GM18907 (cell line): Measurements from ENCODE around the gene PSG3.
"Not testable (repeated sequence)": the region's sequence is repeated elsewhere in the genome, so short reads cannot be mapped to it uniquely, and the experiment has no call there.

Source experiments
- ATAC-seq: cut with Tn5 transposase; IDR thresholded peaks from one replicate; pipeline ENCODE4 v1.9.1; 2021; ENCODE audit warnings: mild to moderate bottlenecking, moderate library complexity; ENCODE audit not compliant: unreplicated experiment

Gene PSG3

DNA sequence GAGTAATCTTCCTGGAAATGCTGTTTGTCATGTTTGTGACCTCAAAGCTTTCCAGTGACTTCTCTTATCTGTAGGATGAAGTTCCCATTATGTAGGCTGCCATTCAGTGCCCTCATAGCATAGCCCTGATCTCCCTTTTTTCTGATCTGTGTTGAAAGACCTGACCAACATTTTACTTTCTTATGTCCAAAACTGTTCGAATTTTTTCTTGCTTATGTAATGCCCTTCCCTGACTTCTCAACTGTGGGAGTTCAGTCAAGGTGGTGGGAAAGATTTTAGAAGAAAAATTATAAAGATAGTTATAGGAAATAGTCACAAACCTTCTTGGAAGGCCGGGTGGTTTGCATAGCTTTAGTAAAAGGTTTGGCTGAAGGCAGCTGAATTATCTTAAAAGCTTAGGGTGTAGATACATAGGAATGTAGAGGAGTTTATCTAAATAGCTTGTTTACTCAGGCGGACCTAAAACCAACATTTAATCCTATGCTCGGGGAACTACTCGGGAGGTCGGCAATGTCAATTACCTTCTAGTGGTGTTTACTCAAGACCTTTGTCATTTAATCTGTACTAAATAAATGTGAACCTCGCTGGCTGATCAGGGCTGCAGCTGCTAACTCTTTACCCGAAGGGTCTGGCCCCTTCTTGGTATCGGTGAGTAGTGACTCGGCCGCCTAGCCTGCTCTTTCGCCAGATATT, 44.3 kb downstream of the PSG3 start:
- ATAC-seq, result no peak

DNA sequence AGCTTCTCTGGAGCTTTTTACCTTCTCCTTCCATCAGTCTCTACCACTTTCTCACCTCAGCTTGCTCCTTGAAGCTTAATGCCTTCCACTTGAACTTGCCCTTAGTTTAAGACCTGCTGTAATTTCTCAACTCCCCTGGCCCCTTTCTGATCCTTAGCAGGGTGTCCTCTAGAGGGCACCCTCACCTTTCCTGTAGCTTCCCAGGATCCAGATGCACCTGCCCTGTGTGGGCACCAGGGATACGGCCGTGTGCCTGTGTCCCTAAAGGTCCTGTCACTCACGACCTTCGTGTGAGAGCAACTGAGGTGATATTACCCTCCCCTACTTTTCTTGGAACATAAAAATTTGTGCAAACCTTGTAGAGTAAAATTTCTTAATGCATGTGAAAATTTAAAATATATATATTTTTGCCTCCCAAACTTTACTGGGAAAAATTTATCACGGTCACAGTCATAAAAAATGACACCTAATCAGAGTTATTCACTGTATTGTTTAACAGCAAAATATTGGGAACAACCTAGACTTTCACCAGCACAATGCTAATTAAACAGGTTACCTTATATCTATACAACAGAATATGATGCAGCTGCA, 46.4 kb downstream of the PSG3 start:
- no peak for ATAC-seq

DNA sequence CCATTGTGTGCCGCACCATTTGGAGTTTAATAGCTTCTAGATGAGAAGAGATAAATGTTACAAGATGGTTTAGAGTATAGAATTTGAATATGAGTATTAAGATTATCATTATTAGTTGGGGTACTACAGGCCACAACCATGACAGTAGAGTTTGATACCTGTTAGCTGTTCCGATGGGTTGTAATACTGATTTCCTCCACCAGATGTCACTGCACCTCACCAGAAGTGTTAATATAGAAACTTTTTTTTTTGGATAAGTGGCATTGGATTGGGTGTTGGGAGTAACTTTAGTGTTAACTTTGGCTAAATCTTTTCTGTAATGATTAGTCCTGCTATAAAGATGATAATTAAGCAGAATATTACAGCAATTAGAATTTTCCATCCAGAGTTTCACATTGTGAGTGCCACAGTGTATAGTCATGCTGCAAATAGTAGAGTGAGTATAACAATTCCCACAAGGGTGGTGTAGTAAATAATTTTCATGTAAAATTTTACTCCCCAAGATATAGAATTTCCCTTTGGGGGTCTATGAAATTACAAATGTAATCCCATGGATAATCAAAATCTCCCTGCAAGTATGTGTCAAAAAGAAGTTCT, 56.3 kb downstream of the PSG3 start:
- no peak for ATAC-seq

DNA sequence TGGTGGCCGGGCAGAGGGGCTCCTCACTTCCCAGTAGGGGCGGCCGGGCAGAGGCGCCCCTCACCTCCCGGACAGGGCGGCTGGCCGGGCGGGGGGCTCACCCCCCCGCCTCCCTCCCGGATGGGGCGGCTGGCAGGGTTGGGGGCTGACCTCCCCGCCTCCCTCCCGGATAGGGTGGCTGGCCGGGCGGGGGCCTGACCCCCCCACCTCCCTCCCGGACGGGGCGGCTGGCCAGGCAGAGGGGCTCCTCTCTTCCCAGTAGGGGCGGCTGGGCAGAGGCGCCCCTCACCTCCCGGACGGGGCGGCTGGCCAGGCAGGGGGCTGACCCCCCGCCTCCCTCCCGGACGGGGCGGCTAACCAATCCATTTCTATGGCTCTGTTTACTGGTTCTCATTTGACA, 64.0 kb downstream of the PSG3 start:
- not testable (repeated sequence) for ATAC-seq

DNA sequence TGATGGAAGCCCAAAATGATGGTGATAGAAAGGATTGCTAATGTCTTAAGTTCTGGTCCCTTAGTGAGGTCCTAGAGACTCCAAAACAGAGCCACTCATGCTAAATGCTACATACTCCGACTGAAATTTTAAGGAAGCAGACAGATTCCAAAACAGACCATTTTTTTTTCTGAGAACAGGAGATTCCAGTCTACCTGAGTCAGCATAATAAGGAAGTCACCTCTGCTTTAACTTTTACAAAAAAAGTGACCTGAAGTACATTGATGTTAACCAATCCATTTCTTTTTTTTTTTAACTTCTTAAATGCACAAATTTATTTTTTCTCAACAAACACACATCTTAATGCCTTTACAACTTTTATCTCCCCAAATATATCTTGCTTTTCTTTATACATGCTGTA, 65.7 kb downstream of the PSG3 start:
- ATAC-seq, result not testable (repeated sequence)
